GM19455 (cell line): ENCODE measurements around the gene PSMB3.

Experiments
- ATAC-seq: cut with Tn5 transposase; IDR thresholded peaks from one replicate; pipeline ENCODE4 v1.9.1; 2021; ENCODE audit not compliant: unreplicated experiment

Gene PSMB3

DNA sequence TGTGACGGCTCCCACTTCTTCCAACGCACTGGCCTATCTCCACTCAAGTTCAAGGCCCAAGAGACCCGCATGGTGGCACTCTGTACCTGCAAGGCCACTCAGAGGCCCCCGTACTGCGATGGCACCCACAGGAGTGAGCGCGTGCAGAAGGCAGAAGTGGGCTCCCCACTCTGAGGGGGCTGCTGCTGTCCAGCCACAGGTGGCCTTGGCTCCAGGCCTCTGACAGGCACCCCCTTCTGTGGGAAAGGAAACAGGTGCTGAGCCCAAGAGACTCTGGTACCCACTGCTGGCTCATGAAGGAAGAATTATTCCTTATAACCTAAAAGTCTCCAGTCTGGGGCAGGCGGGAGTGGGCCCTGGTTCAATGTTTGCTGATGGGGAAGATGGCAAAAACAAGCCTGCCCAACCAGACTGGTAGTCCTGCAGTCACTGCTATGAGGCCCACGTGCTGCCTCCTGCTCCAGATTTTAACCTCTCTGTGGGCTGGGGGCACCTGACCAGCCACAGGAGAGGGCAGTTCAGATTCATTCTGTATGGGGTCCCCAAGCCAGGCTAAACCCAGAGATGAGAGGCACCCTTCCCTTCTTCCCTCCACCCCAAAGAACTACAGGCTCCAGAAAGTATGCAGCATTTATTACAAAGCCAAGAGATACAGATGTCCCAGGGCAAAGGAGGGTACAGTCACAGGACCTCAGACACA is 19.1 kb upstream of the PSMB3 start:
- ATAC-seq, result no peak

DNA sequence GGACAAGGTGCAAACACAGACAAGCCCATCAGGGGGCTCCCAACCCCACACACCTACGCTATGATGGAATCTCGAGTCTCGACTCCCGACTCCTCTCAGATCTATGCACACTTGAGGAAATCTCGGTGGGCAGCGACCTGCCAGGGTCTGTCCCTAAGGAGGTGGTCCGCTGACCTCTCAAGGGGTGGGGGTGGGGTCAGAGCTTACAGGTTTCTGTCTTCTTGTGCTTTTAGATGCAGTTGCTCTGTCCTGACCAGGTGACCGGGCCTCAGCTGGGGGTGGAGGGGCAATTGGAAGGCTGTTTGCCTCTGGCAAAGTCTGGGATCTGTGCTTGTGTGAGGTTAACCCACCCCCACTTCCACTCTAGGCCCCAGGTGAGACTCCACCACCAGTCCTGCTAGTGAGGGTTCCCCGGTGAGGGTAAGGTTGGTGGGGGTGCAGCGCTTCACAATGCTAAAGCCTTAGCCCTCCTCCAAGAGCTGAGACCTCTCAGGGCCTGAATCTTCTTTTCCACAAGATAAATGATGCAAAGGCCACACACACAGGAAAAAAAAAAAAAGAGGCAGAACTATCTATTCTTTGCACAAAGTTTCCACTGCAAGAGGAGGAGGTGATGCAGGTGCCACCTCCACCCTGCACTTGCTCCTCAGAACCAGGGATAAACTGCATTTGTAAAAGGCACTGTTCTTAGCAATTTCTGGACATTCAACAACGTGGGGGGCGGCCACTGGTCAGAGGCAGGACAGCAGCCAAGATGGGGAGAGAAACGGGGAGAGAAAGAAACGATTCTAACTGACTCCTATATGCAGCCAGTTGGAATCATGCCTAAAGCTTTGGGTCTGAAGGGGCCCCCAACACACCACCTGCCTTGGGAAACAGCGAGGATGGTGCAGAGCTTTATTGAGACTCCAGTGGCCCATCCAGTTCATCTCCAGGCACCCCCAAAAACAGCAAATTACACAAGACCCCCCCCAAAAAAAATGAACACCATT is 18.3 kb upstream of the PSMB3 start:
- ATAC-seq, result no peak

GRCh38 chr17:38735161-38735997 is 17.2 kb upstream of the PSMB3 start:
- ATAC-seq, result no peak

DNA sequence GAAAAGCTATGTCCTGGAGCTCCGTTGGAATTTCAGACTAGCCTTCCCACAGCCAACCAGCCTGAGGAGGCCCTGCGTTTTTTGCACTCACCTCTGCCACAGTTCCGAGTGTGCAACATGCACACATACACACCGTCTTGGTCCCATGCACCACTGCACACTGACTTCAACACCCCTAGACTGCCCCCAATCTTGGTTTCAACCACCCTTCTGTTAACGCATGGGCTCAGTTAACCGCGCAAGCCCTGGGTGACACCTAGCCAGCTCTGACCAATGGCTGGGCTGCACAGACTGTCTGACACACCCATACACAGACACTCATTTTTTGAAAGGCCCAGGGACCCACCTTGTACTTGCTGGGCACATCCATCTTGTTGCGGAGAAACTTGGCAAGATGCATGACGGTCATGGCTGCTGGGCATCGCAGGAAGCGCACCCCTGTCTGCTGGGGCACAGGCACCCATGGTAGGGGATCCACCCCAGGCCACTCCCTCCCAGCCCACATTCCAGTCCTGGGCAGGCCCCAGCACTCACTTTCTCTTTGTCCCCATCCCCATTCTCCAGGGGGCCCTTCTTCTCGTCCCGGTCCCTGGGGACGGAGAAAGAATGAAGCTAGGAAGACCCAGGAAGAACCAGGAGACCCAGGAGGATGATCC is 14.4 kb upstream of the PSMB3 start:
- ATAC-seq, result no peak

GRCh38 chr17:38738686-38739085 is 13.9 kb upstream of the PSMB3 start:
- ATAC-seq, result no peak

DNA sequence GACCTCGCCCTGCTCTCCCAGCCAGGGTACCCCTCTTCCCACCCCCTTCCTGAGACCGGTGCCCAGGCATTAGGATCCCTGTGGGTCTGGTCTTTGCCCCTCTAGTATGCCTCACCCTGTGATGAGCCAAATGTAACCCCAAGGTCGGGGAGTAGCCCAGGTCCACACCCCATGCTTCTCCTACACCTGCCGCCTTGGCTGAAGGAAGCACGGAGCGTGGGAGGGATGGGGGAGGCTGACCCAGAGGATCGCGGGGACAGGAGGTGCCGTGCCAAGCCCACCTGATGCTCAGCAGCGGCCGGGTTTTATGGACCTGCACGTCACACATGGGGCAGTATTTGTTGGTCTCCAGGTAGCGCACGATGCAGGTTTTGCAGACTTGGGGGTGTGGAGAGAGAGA is 13.2 kb upstream of the PSMB3 start:
- no peak for ATAC-seq

GRCh38 chr17:38740044-38740443 is 12.5 kb upstream of the PSMB3 start:
- ATAC-seq, result no peak

- ATAC-seq, result no peak
Observed at GRCh38 chr17:38740806-38741205, 11.7 kb upstream of the PSMB3 start.

DNA sequence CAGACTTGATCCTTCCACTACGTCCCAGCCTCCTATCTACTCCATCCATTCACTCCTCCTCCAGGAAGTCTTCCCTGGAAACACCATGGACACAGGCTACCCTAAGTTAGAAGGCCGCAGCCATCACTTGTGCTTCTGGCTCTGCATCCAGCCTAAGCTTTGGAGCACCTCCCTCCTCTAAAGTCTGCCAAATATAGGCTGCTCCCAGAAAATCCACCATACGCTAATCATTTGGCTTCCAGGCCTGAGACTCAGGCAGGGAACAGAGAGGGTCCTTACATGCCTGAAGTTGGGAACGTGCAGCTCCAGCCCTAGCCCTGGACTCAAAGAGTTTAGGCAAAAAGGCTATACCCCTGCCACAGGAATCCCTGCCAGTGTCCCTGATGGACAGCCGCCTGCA is 11.1 kb upstream of the PSMB3 start:
- ATAC-seq, result no peak

DNA sequence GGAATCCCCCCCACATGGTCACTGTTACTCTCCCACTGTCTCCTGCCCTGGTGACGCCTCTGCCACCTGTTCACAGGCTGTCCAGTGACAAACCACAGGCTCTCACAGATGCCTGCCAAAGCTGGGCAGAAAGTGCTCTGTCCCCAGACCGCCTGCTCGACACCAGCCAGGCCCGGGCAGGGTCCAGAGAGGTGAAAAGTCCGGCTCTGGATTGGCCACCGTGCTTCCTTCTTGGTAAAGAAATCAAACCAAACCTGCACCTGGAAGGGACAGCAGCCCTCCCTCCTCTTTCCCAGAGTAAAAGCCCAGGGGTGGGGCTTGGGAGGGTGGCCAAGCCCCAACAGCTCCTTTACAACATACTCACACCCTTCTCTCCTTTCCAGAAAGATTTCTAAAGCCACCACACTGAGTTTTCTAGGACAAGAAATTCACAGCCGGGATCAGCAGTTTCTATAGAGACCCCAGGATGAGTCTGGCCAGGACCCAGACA is 10.6 kb upstream of the PSMB3 start:
- ATAC-seq, result no peak

- ATAC-seq, result no peak
Observed at GRCh38 chr17:38742411-38743308, 9.9 kb upstream of the PSMB3 start.

DNA sequence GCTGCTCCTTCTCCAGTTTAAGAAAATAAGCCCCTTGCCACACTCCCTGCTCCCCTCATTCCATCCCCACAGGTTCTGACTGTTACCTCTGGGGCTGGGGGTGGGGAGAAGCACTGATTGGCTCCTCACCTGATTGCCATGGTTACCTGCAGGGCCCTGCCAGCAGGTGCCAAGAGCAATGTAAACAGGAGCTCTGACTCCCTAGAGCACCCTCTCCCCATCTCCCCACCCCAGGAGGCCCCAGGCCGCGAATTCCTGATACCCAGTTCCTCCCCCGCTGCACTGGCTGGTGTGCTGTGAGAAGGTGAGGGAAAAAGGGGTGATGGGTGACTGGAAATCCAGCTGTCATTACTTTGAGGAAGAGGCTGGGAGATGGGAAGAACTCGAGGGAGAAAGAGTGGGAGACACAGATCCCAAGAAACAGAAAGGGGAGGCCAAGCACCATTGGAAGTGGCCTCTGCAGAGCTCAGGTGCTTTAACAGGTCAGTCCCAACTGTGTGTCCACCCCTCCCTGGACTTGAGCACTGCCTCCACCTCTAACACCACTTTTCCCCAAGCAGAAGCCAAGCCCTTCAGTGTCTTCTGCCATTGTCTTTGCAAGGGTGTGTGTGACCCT is 8.9 kb upstream of the PSMB3 start:
- no peak for ATAC-seq

DNA sequence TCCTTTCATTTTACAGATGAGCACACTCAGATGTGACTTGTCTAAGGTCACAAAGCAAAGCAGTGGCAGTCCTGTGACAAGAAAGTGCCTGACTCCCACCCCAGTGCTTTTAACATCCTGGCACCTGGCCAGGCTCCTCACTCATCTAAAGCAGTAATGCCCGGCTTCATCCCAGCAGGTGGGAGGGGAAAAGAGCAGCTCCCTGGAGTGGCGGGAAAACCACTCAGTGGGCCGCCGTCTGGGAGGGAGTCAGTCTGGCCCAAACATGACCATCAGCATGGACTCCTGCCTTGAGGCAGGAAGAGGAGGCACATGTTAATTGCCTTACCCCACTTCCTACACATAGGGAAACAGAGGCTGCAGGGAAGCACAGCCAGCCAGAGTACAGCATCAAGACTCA is 7.0 kb upstream of the PSMB3 start:
- no peak for ATAC-seq

GRCh38 chr17:38746004-38746848 is 6.3 kb upstream of the PSMB3 start:
- ATAC-seq, result no peak

GRCh38 chr17:38746849-38747462 is 5.6 kb upstream of the PSMB3 start:
- no peak for ATAC-seq

GRCh38 chr17:38747463-38748148 is 4.9 kb upstream of the PSMB3 start:
- ATAC-seq, result no peak

DNA sequence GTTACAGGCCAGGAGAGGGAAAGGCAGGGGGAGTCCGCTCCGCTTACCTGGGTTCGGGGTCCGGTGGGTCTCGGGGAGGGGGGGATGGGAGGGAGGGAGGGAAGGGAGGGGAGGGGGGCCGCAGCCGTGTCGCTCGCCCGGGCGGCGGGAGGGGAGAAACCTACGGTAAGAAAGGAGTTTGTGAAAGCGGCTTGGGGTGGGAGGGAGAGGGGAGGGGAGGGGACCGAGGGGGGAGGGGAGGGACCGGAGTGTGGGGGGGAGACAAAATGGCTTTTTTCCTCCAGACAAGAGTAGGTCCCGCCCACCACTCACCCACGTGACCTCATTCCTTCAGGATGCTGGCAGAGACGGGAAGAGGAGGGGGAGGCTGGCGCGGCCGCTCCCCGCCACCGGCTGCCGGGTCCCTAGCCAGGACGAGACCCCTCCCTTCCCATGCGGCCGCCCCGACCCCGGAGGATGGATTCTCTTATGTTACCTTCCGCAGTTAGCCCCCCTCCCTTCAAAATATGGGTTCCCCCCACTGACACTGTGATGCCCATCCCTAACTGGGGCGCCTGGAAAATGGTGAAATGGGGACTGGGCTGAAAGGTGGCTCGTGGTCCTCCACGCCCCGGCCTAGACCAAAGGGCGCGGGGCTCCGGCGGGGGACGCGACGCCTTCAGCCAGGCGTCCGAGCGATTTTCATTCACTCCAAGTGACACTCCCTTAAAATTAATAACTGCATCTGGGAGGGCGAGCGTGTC is 4.2 kb upstream of the PSMB3 start, which contains the start of gene PCGF2:
PCGF2 (minus strand) TSS at position 188 of the 743 bp plus-strand sequence. CDS start 7,934 bp downstream, outside the sequence.
- no peak for ATAC-seq
